Karpas-422 (cell line): ENCODE results near the gene ABTB1. TPM values are rescaled to one million over a fixed set of nuclear protein-coding genes. Genes with fewer than 3 reads are reported as not detected.

Source experiments
- DNase-seq: peaks from one replicate; pipeline ENCODE4 v3.0.0-alpha.2; 2015
- H2AFZ ChIP-seq: fragments of 200-600 bp; sonication (generic); 2 replicates; pipeline ENCODE4 v1.6.1; 2014; ENCODE audit warnings: antibody characterized with exemption, low read length, mixed read lengths
- H3K27ac ChIP-seq: fragments of 200-600 bp; sonication (generic); 2 replicates; pipeline ENCODE4 v1.5.1; 2014; ENCODE audit warnings: mild to moderate bottlenecking, low read length, moderate library complexity
- H3K27me3 ChIP-seq: fragments of 200-600 bp; sonication (generic); 2 replicates; pipeline ENCODE4 v1.6.1; 2014; ENCODE audit warnings: low read length, mixed read lengths
- H3K36me3 ChIP-seq: fragments of 200-600 bp; sonication (generic); 2 replicates; pipeline ENCODE4 v1.6.1; 2014; ENCODE audit warnings: low read length, mixed read lengths; ENCODE audit not compliant: insufficient read depth
- H3K4me1 ChIP-seq: fragments of 200-600 bp; sonication (generic); 2 replicates; pipeline ENCODE4 v1.6.1; 2014; ENCODE audit warnings: mild to moderate bottlenecking, low read length, mixed read lengths
- H3K4me2 ChIP-seq: fragments of 200-600 bp; sonication (generic); 2 replicates; pipeline ENCODE4 v1.6.1; 2014; ENCODE audit warnings: low read length, low read depth, mild to moderate bottlenecking; ENCODE audit not compliant: poor library complexity, severe bottlenecking
- H3K4me3 ChIP-seq: fragments of 200-600 bp; sonication (generic); 2 replicates; pipeline ENCODE4 v1.5.1; 2014; ENCODE audit warnings: mild to moderate bottlenecking, antibody characterized with exemption, low read length, mixed read lengths
- H3K79me2 ChIP-seq: fragments of 200-600 bp; sonication (generic); 2 replicates; pipeline ENCODE4 v1.6.1; 2014; ENCODE audit warnings: mild to moderate bottlenecking, low read length, mixed read lengths
- H3K9ac ChIP-seq: fragments of 200-600 bp; sonication (generic); 2 replicates; pipeline ENCODE4 v1.6.0; 2014; ENCODE audit warnings: low read length
- H3K9me2 ChIP-seq: fragments of 200-600 bp; sonication (generic), shearing (Covaris generic); replicated peaks from 2 replicates; pipeline ENCODE4 v1.6.0; 2014; ENCODE audit warnings: mild to moderate bottlenecking, low read length, moderate library complexity; ENCODE audit not compliant: insufficient read depth
- H3K9me3 ChIP-seq: fragments of 300-700, 200-600 bp; sonication (generic); 2 replicates; pipeline ENCODE4 v1.6.1; 2014; ENCODE audit warnings: low read length, mixed read lengths
- H4K20me1 ChIP-seq: fragments of 200-600 bp; sonication (generic); 2 replicates; pipeline ENCODE4 v1.6.1; 2014; ENCODE audit warnings: mild to moderate bottlenecking, antibody characterized with exemption, low read length, low read depth; ENCODE audit not compliant: insufficient read depth
- total RNA-seq: library from RNA; depleted of rRNA; stranded (reverse); fragments of >200 nt; shearing (Covaris generic); gene quantifications from 2 replicates; pipeline ENCODE4 v1.2.3, GENCODE V29; 2014; ENCODE audit warnings: low replicate concordance

The ABTB1 gene
- total RNA-seq, 1 experiment from 2014 or later = 25.5 TPM

GRCh38 chr3:127645371-127646015 is 27.3 kb upstream of the ABTB1 start:
- DNase-seq = no peak
- Histone ChIP-seq H3K9me2 (no peaks in the 10 kb centered on the region), H3K27ac (no peak overlapping the region), H3K36me3 (no peaks in the 10 kb centered on the region), H3K9me3 (no peaks in the 10 kb centered on the region), H3K4me1 (no peaks in the 10 kb centered on the region), H2AFZ (no peak overlapping the region), H3K4me3 (no peak overlapping the region), H3K4me2 (no peak overlapping the region), H4K20me1 (no peaks in the 10 kb centered on the region), H3K9ac (no peak overlapping the region), H3K27me3 (no peaks in the 10 kb centered on the region), H3K79me2 (no peaks in the 10 kb centered on the region)

DNA sequence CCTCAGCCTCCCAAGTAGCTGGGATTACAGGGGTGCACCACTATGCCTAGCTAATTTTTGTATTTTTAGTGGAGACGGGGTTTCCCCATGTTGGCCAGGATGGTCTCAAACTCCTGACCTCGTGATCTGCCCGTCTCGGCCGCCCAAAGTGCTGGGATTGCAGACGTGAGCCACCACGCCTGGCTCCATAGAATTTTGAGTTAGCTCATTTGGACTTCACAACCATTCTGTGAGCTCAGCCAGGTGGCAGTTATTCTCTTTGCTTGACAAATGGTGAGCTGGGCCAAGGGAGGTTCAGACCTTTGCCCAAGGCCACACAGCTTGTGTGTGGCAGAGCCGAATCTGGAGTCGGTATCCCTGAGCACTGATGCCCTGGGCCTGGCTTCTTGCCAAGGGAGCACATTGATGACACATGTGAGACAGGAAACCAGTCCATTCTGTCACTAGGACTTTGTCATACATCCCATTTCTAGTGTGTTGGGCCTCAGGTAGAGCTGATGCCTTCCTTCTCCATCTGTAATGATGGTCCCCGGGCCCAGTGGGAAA is 26.2 kb upstream of the ABTB1 start:
- Histone ChIP-seq H3K27me3 (no peaks in the 10 kb centered on the region), H3K79me2 (no peaks in the 10 kb centered on the region), H3K4me2 (no peak overlapping the region), H3K27ac (no peak overlapping the region), H3K9me3 (no peaks in the 10 kb centered on the region), H3K4me3 (no peak overlapping the region), H3K36me3 (no peaks in the 10 kb centered on the region), H2AFZ (no peak overlapping the region), H4K20me1 (no peaks in the 10 kb centered on the region), H3K9ac (no peak overlapping the region), H3K4me1 (no peaks in the 10 kb centered on the region), H3K9me2 (no peaks in the 10 kb centered on the region)
- DNase-seq = no peak

DNA sequence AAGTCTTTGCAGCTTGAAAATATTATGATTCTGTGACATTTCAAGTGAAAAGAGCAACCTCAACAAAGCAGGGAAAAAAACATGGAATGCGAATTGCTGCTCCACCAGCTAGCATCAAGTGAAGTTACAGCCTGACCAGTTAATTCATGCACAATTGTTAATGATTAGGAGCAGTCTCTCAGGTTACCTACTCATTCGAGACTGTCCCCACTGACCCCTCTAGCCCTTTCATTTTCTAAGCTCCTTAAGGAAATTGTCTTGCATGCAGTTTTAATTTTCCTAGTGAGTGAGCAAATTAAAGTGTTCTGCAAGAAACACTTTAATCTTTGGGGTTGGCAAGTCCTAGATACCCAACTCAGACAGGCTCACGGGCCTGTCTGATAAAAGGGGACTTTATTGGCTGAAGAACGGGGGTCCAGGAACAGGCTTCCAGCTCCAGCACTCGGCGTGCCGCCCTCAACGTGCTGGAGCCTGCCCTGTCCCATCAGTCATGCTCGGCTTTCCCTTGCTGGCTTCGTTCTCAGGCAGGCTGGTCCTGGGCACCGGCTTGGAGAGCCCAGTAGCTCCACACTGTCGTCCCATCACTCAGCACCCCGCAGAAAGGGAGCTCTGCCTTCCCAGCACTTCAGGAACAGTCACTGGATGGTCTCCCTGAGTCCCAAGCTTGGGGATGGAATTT is 25.4 kb upstream of the ABTB1 start:
- no peaks in the 10 kb centered on the region for H3K4me1 ChIP-seq
- H3K4me3 ChIP-seq = no peak overlapping the region
- no peaks in the 10 kb centered on the region for H3K9me3 ChIP-seq
- no peaks in the 10 kb centered on the region for H4K20me1 ChIP-seq
- H3K27me3 ChIP-seq = no peaks in the 10 kb centered on the region
- H3K9me2 ChIP-seq = no peaks in the 10 kb centered on the region
- no peaks in the 10 kb centered on the region for H3K36me3 ChIP-seq
- H3K9ac ChIP-seq = no peak overlapping the region
- H2AFZ ChIP-seq = no peak overlapping the region
- no peak for DNase-seq
- H3K79me2 ChIP-seq = no peaks in the 10 kb centered on the region
- no peak overlapping the region for H3K27ac ChIP-seq
- no peak overlapping the region for H3K4me2 ChIP-seq

DNA sequence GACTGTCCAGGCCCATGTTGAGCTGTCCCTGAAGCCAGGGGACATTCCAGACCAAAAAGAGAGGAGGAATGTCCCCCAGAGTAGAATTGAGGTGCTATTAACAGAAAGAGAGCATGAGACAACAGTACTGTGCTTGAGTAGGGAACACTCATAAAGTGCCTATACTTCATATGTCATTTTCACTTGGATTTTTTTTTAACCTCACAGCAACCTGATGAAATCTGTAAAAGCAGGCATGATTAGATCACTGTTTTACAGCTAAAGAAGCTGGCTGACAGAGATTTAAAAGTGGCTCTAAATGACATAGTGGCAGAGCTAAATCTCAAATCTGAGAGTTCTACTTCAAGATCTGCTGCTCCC is 24.9 kb upstream of the ABTB1 start:
- Histone ChIP-seq H3K4me1 (no peaks in the 10 kb centered on the region), H3K9ac (no peak overlapping the region), H4K20me1 (no peaks in the 10 kb centered on the region), H3K9me2 (no peaks in the 10 kb centered on the region), H3K36me3 (no peaks in the 10 kb centered on the region), H2AFZ (no peak overlapping the region), H3K27ac (no peak overlapping the region), H3K79me2 (no peaks in the 10 kb centered on the region), H3K9me3 (no peaks in the 10 kb centered on the region), H3K27me3 (no peaks in the 10 kb centered on the region), H3K4me3 (no peak overlapping the region), H3K4me2 (no peak overlapping the region)
- DNase-seq = no peak

DNA sequence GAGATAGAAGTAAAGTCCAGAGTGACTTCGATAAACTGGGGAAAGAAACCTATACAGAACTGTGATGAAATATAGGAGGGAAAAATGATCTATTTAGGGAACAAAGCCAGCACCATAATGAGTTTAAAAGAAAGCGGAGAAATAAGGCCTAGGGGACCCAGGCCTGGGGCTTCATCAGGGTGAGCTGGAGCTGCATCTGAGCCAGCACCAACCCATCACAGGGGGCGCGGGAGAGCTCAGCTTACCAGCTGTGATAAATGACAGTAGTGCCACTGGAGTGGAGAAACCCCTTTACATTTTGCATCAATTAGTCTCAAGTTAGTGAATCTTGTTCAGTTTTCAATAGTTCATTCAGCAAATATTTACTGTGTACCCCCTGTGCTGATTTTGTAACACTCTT is 22.5 kb upstream of the ABTB1 start:
- Histone ChIP-seq H3K9me3 (no peaks in the 10 kb centered on the region), H3K27me3 (no peaks in the 10 kb centered on the region), H3K27ac (no peak overlapping the region), H3K79me2 (no peaks in the 10 kb centered on the region), H2AFZ (no peak overlapping the region), H3K9me2 (no peaks in the 10 kb centered on the region), H3K4me1 (no peaks in the 10 kb centered on the region), H3K4me3 (no peak overlapping the region), H3K9ac (no peak overlapping the region), H4K20me1 (no peaks in the 10 kb centered on the region), H3K4me2 (no peak overlapping the region), H3K36me3 (0 out of 2 replicates have a peak, but pooled peaks cover 2% of the 10 kb centered on the region)
- no peak for DNase-seq

- no peaks in the 10 kb centered on the region for H3K27me3 ChIP-seq
- H3K27ac ChIP-seq = no peak overlapping the region
- H3K36me3 ChIP-seq = 0 out of 2 replicates have a peak, but pooled peaks cover 2% of the 10 kb centered on the region
- no peaks in the 10 kb centered on the region for H3K9me2 ChIP-seq
- H3K4me3 ChIP-seq = no peak overlapping the region
- no peaks in the 10 kb centered on the region for H3K4me1 ChIP-seq
- H3K9me3 ChIP-seq = no peaks in the 10 kb centered on the region
- H3K9ac ChIP-seq = no peak overlapping the region
- H3K4me2 ChIP-seq = no peak overlapping the region
- H4K20me1 ChIP-seq = no peaks in the 10 kb centered on the region
- H3K79me2 ChIP-seq = no peaks in the 10 kb centered on the region
- no peak for DNase-seq
- H2AFZ ChIP-seq = no peak overlapping the region
Measured at GRCh38 chr3:127651516-127652172, 21.1 kb upstream of the ABTB1 start.

DNA sequence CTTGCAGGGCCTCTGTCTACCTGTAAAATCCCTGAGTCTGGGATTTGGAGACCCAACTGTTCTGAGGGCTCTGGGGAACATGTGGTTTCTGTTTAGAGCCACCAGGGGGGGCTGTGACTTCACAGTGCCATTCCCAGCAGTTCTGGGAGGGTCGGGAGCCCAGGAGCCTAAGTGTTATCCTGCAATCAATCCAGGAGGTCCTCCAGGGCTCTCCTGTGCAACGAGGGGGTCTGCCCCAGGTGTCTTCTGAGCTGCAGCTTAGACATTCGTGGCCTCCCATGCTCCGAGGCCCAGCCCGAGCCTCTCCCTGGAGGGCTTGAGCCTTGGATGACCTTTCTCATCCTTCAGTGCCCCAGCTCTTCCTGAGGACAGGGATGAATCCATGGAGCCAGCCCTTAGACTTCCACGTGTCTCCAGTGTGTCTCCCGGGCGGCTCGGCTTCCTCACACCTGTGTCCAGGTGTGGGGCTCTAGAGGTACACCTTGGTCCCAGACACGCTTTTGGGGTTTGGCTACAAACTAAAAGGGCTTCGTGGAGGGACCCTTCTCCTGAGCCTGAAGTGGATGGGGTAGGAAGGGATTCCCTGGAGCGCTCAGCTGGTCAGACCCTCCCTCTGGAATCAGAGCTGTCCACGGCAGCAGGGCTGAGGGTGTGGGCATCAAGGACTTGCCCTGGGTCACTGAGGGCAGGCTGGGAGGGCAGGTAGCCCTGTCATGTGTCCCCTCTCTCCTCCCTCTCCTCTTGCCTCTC is 20.3 kb upstream of the ABTB1 start:
- no peaks in the 10 kb centered on the region for H3K9me2 ChIP-seq
- no peaks in the 10 kb centered on the region for H3K79me2 ChIP-seq
- no peak overlapping the region for H3K9ac ChIP-seq
- no peaks in the 10 kb centered on the region for H4K20me1 ChIP-seq
- no peak overlapping the region for H3K27ac ChIP-seq
- H3K9me3 ChIP-seq = no peaks in the 10 kb centered on the region
- H3K4me1 ChIP-seq = no peaks in the 10 kb centered on the region
- no peak overlapping the region for H3K4me2 ChIP-seq
- H2AFZ ChIP-seq = no peak overlapping the region
- H3K27me3 ChIP-seq = no peaks in the 10 kb centered on the region
- H3K4me3 ChIP-seq = no peak overlapping the region
- 0 out of 2 replicates have a peak, but pooled peaks cover 2% of the 10 kb centered on the region for H3K36me3 ChIP-seq
- DNase-seq = peak; percentile 80

GRCh38 chr3:127654374-127654773 is 18.4 kb upstream of the ABTB1 start:
- Histone ChIP-seq H3K9me2 (no peaks in the 10 kb centered on the region), H4K20me1 (no peaks in the 10 kb centered on the region), H3K4me1 (no peaks in the 10 kb centered on the region), H3K4me3 (no peak overlapping the region), H3K36me3 (0 out of 2 replicates have a peak, but pooled peaks cover 2% of the 10 kb centered on the region), H3K4me2 (no peak overlapping the region), H3K79me2 (no peaks in the 10 kb centered on the region), H3K27me3 (no peaks in the 10 kb centered on the region), H3K9me3 (no peaks in the 10 kb centered on the region), H2AFZ (no peak overlapping the region), H3K27ac (no peak overlapping the region), H3K9ac (no peak overlapping the region)
- DNase-seq = no peak
